HG02885 (cell line): ENCODE measurements around the gene SIPA1.
A peak's percentile ranks its signal among the peaks of the same experiment; 100 is the strongest.
"Not testable (repeated sequence)": the region's sequence is repeated elsewhere in the genome, so short reads cannot be mapped to it uniquely, and the experiment has no call there.

Source experiments
- ATAC-seq: cut with Tn5 transposase; IDR thresholded peaks from one replicate; pipeline ENCODE4 v1.9.1; 2021; ENCODE audit warnings: mild to moderate bottlenecking; ENCODE audit not compliant: unreplicated experiment, poor library complexity

SIPA1 gene

GRCh38 chr11:65620666-65621065 is 17.2 kb upstream of the SIPA1 start:
- no peak for ATAC-seq

GRCh38 chr11:65621460-65621859 is 16.4 kb upstream of the SIPA1 start:
- ATAC-seq = no peak

- no peak for ATAC-seq
Observed at GRCh38 chr11:65622011-65622410, 15.9 kb upstream of the SIPA1 start.

- no peak for ATAC-seq
Observed at GRCh38 chr11:65623177-65623576, 14.7 kb upstream of the SIPA1 start.

GRCh38 chr11:65623852-65624616 is 13.9 kb upstream of the SIPA1 start:
- ATAC-seq = no peak

- no peak for ATAC-seq
Observed at GRCh38 chr11:65624931-65625627, 12.8 kb upstream of the SIPA1 start.

- no peak for ATAC-seq
Observed at GRCh38 chr11:65625628-65626342, 12.1 kb upstream of the SIPA1 start.

- ATAC-seq = no peak
Observed at GRCh38 chr11:65627202-65627601, 10.7 kb upstream of the SIPA1 start.

- ATAC-seq = no peak
Observed at GRCh38 chr11:65629579-65629978, 8.3 kb upstream of the SIPA1 start.

GRCh38 chr11:65630215-65630614 is 7.7 kb upstream of the SIPA1 start:
- ATAC-seq = no peak

- ATAC-seq = no peak
Observed at GRCh38 chr11:65633390-65634108, 4.4 kb upstream of the SIPA1 start.

- no peak for ATAC-seq
Observed at GRCh38 chr11:65634109-65634436, 3.8 kb upstream of the SIPA1 start.

GRCh38 chr11:65634440-65634839 is 3.5 kb upstream of the SIPA1 start:
- ATAC-seq = no peak

- no peak for ATAC-seq
Observed at GRCh38 chr11:65634905-65635731, 2.8 kb upstream of the SIPA1 start.

GRCh38 chr11:65636108-65637031 is 1.5 kb upstream of the SIPA1 start:
- no peak for ATAC-seq

- no peak for ATAC-seq
Observed at GRCh38 chr11:65637032-65637557, 806 bp upstream of the SIPA1 start.

GRCh38 chr11:65639228-65639597 is 1.3 kb downstream of the SIPA1 start:
- not testable (repeated sequence) for ATAC-seq

- ATAC-seq = peak; percentile 44
Observed at GRCh38 chr11:65639623-65640482, 2.0 kb downstream of the SIPA1 start.
